HPDE6-E6E7 (cell line): Measurements from ENCODE around the gene P2RY12.
A peak's percentile ranks its signal among the peaks of the same experiment; 100 is the strongest.

Experiments used
- DNase-seq: peaks from one replicate; pipeline ENCODE4 v3.0.0; 2011; ENCODE audit warnings: missing footprints; ENCODE audit errors: extremely low spot score

Gene P2RY12

DNA sequence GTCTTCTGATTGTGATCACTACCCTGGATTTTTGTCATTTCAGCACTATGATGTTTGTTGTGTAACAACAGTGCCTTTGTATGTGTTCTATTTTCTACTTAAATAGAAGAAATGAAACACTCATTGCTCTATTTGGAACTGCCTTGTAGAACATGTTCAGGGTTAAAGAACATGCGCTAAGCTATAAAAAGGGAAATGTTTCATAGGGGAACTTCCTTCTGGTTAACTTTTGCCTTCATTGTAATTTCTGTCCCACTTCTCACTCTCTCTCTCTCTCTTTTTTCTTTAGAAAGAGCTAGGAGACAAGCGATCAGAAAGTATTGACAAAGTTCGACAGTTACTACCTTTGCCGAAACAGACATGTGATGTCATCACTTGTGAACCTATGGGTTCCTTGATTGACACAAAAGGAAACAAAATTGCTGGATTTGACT, at the start of gene P2RY12:
P2RY12 (minus strand) TSS at position 13 of the 434 bp plus-strand sequence. CDS start 45,908 bp downstream, outside the sequence.
- DNase-seq: no peak

DNA sequence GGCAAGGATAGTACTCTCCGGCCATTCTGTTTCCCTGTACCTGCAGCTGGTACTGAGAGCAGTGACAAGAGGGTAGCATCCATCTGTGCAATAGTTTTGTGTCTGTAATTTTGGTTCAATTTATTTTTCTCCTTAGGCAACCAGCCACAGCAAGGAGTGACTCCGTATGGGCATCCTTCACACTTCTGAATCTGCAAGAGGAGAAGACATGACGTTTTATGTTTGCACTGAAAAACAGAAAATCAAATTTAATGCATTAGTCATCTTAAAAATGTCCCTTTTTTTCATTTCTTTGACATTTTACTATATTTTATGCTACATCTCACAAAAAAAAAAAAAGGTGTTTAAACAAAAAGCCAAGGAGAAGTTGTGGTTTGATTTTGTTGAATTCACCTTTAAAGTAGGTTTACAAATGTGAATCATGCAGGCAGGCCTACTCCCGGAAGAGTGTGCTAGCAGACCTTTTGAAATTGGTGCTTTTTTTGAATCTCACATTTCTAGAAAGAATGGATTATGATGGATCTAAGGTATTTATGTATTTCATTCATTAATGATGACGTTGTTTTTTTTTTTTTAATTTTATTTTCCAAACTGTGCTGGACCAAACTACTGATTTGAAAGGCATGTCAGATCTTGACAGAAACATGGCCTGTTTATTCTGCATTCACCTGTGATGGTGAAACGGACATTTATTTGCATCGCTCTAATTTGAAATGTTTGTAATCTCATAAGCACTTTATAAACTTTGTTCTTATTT, 48.2 kb upstream of the P2RY12 start:
- no peak for DNase-seq

DNA sequence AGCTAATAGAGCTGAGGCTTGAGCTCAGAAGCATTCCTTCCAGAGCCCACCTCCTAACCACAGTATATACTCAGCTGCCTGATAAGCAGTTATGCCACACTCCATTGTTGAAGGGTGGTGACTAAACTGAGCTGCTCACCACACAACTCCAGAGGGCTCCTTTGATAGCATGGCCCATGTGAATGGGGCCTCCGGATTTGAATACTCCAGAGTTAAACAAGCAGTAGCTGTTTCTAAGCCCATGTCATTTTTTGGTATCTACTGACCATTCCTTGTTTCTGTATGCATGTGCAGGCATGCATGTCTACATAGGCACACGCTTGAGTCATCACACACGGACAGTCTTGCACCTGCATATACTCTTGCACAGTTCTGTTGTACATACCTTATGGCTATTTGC, 47.4 kb upstream of the P2RY12 start:
- peak; percentile 62 for DNase-seq

DNA sequence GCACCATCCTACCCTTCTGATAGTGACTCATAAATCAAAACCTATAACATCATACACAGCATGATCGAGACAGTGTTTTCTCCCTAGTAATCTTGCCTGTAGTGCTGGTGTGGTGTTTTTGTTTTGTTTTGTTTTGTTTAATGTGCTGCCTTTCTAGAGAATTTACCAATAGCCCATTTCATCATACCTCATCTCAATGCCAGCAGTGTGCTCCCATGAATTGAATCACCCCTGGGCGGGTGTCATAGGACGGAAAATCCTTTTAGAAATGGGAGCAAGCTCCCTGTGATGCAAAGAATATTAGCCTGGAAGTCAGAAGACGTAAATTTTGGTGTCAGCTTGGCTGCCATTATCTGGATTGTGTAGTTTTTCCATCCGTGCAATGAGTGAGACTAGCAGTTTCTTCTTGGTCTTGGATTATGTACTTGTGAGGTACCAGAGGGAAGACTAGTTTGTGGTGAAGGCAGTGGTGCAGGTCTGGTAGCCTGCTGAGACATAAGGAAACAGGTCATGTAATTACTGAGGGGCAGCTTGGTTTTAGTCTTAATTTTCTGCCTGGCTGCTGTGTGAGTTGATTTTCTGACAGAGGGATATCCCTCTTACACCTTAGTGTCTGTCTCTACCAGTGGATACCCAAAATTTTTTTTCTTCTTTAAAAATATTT, 46.4 kb upstream of the P2RY12 start:
- no peak for DNase-seq

DNA sequence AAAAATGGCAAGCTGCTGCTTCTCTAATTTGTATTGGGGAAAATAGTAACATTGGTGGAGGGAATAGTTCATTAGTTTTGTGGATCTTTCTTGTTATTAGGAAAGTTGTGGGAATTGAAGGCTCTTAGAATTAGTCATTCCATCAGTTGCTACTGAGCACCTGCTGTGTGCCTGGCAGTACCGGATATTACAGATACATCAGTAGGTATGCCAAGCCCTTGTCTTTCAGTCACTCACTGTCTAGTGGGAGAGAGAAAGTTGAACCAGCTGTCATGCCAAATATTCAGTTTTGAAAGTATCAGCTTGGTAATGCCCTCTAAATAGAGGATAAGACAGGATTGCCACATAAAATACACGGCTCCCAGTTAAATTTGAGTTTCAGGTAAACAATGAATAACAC, 43.8 kb upstream of the P2RY12 start:
- no peak for DNase-seq

DNA sequence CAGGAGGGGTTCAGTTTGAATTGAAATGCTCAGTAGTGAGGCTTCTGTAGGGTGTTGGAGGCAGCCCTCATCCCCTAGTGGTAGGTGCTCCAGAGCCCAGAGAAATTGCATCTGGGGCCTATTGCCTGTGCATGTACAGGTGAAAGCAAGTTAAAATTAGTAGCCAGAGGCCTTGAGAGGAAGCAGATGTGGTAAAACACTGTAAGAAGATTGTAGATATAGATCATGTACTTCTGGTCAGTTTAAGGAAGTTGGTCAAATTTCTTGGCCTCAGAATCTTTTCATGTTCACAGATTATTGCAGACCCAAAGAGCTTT, 41.7 kb upstream of the P2RY12 start:
- DNase-seq: no peak

DNA sequence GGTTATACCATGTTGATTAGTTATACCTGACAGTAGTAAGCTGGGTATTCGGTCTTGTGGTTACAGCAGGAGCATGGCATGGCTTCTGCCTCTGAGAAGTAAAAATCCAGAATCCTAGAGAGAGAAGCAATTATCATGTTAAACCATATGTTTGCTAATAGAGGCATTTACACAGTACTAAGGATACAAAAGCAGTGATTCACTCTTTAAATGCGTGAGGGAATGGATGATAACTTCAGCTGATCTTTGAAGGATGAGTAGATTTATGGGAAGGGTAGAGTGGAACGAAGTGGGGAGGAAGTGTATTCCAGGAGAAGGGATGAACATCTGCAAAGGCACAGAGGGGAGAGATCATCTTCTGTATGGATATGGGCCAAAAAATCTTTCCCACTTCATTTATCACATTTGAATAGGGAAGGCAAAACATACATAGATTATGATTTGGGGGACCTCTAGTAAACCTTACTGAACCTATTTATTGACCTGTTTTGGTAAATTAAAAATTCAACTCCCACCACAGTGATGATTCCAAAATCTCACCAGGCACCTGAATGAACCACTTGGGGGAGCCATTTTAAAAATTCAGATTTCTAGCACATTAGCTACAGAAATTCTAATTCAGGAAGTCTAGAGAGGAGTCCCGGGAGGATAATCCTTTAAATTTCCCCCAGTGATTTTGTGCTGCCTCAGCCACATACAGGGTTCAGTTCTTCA, 41.2 kb upstream of the P2RY12 start:
- DNase-seq: no peak

DNA sequence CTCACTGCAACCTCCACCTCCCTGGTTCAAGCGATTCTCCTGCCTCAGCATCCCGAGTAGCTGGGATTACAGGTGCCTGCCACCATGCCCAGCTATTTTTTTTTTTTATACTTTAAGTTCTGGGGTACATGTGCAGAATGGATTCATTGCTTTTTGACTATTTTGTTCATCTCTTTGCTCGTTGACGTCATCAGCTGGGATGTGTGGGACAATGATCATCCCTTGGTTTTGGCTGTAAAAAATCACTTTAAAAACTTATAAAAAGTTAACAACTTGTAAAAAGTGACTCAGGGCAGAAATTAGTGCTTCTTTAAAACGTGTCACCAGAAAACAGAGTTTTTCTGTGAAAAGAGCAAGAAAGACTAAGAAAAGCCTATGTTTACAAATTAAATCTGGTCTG, 38.5 kb upstream of the P2RY12 start:
- no peak for DNase-seq

DNA sequence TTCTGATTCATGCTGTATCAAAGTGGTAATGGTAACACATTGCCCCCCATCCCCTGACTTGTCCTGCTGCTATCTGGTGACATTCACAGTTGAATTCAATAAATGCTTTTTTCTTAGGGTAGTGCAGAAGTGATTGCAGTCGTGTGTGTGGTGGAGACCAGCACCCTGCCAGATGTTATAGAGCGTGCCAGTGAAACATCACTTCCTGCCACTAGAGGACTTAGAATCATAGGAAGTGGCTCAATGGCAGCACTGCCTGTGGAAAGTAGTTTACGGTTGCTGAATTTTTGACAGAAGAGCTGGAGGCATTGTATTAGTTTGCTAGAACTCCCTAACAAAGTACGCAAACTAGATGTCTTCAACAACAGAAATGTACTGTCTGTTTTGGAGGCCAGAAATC, 37.4 kb upstream of the P2RY12 start:
- no peak for DNase-seq

DNA sequence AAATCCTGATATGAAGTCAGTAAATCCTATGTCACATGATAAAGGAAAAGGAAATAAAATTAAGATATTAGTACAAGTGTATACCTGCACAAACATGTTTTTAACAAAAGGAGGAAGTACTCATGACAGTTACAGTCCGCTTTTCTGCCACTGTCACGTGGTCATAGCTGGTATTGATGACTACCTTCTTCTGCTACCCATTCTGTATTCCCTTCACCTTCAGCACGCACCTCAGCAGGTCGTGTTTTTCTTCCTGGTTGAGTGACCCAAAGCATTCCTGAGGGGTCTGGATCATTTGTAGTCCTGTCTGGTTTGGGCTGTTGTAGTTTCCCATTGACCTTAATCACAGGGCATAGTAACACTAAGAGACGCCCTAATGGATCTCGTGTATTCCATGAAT, 35.3 kb upstream of the P2RY12 start:
- no peak for DNase-seq

DNA sequence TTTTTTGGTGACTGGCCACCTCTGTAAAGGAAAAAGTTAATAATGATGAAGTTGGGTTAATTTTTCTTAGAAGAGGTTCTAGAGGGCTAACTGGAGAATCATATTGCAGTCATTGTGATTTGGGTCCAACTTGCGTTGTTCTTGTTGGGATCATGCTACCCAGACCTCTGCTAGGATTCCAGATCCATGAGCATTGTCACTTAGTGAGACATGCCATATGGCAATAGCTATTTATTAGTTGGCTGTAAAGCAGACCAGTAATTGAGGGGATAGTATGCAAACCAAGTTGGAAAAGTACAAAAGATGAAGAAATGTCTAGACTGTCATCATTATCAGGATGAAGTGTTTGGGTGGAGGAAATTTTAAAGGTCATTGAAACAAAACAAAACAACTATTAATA, 30.7 kb upstream of the P2RY12 start:
- no peak for DNase-seq

DNA sequence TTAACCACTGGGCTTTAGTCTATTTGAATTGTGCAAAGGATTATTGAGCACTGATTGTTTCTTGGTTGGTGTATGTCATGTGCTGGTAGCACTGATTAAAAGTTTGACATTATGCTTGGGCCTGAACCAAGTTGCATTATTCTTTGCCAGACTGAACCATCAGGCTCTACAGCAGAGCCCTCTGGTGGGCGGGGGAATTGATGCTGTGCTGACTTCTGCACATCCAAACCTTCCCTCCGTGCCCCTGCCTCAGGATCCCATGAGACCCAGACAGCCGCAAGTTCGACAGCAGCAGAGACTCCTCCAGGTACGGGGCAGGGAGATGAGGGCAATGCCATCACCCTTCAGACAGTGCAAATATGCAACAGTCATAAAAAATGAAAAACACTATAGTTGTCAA, 28.4 kb upstream of the P2RY12 start:
- DNase-seq: no peak

DNA sequence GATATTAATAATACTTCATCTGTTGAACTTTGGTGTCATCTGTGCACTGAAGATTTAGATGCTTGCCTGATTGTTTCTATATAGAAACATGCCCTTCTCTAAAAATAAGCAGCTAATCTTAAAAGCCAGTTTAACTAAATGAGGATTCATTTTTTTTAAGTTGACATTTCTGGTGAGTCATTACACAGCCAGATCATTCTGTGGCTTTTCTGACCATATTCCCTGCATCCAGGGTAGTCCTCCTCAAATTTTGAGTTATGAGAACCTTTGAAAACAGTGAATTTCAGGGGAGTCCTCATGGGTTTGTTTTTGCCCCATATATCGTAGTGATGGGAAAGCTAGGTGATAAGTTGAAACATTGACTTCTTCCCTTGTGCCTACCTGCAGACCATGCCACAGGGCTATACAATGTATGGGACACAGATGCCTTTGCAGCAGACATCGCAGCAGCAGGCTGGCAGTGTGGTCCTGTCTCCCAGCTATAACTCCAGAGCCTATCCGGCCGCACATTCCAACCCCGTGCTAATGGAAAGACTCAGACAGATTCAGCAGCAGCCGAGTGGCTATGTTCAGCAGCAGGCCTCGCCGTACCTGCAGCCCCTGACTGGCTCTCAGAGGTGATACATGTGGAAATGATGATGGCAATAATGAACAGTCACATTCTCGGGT, 26.5 kb upstream of the P2RY12 start:
- DNase-seq: no peak

DNA sequence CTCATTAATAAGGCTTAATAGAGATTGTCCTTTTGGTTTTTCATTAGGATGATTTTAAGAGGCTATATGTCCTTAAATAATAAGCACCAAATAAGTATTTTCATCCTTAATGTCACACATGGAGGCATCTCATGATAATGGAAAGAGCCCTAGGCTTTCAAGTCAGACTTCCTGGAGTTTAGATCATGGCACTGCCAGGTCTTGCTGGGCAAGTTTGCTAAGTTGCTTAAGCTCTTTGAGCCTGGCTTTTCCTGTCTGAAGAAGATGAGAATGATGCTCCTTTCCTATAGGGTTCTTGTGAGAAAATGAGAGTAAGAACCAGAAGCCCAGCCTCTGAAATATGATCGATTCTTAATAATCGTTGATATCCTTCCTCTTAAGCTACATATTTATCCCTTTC, 23.4 kb upstream of the P2RY12 start:
- DNase-seq: no peak

DNA sequence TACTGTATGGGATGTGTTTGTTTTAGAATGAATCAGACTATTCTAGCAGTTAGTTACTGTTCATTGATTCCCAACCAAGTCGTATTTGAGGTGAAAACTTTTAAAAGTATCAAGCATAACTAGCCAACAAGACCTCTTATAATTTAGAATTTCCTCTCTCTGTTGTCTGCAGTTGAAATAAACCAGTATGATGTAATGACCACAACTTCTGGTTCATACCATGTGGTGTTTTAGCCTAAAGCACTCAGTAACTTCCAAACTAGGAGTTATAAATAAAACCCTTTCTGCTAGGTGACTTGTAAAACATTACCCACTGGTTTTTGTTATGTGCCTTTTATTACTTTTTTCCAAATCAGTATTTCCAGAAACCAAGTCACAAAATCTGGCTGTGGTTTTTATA, 19.8 kb upstream of the P2RY12 start:
- DNase-seq: no peak

DNA sequence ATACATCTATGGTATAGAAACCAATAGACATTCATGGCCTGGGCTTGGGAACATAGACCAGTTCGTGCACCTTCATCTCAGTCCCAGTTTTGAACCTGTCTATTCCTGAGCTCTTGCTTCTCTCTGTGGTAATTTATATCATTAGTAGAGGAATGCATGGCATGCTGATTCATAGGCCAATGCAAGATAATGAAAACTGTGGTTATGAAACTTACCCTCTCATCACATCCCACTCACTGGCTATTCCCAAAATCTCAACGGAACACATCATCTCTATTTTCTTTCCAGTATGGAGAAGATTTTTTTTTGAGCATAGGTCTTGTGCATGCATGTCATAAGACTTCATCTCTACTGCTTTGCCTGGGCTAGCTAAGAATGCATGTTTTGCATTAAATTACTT, 18.7 kb upstream of the P2RY12 start:
- no peak for DNase-seq

DNA sequence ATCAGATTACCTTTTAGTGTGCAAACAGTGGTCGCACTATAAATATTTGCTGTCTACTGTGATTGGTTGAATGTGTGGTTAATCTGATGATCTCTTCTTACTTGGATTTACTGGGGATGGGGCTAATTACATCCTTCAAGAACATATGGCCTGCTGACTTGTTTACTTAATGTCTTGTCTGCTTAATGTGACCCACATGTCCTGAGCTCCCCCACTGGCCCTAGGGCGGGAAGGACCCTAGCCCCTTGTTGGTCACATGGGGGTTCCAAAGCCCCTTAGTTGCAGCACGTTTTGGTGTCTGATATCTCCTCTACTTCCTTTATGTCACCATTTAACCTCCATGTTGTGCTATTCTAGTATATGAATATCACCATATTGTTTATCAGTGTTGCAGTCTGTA, 17.8 kb upstream of the P2RY12 start:
- DNase-seq: no peak

DNA sequence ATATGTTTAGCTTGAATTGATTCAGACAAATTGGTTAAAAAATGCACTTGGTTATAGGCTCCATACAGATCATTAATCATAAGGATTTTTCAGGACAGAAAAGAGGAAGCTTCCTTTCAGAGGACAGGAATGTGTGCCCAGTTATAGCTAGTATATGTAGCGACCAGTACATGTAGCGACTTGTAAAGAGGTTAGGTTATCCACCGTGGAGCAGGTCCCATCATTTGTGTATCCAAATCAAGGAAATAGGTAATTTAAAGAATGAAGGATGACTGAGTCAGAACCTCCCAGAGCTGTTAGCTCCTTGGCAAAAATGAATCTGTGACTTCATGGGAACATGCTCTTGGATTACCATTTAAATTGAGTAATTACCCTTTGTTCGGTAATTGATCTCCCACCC, 15.8 kb upstream of the P2RY12 start:
- DNase-seq: no peak

DNA sequence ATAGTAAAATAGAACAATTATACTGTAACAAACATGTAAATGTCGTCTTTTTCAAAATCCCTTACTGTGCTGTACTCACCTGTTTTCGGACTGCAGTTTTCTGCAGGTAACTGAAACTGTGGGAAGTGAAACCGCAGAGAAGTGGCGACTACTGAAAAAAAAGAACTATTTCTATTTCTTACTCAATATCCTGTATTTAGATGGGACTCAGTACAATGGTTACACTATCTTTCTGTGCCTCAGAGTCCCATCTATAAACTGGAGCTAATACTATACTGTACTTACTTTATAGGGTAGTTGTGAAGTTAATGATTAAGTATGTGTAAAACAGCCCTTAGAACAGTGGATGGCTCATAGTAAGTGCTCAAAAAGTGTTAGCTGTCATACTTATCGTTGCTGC, 14.3 kb upstream of the P2RY12 start:
- DNase-seq: no peak

DNA sequence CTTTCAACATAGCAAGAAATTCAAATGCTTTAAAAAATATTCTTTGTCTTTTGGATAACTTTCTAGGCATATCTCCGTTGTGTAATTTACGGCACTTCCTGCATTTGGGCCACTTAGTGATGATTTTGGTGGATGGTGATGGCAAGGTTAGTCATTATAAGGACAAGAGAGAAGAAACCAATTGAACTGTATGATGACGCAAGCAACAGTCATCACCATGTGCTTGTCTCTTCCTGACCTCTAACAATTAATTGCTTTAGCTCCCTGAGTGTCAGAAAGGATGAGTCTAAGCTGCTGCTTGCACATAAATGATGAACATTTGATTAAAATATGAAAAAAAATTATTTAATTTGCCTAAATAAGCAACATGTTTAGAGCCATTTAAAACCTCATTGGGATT, 11.3 kb upstream of the P2RY12 start:
- peak; percentile 40 for DNase-seq

DNA sequence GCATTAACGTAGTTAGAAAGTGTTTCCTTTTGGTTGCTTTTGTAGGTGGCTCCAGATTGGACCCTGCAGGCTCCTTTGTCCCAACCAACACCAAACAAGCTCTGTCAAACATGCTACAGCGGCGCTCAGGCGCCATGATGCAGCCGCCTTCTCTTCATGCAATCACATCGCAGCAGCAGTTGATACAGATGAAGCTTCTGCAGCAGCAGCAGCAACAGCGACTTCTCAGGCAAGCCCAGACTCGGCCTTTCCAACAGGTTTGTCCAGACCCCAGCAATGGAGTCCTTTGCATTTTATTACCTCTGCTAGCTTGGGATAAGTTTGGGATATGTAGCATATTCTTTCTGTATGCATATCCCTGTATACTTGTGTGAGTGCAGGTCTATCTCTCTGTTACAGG, 10.1 kb upstream of the P2RY12 start:
- DNase-seq: peak; percentile 17

DNA sequence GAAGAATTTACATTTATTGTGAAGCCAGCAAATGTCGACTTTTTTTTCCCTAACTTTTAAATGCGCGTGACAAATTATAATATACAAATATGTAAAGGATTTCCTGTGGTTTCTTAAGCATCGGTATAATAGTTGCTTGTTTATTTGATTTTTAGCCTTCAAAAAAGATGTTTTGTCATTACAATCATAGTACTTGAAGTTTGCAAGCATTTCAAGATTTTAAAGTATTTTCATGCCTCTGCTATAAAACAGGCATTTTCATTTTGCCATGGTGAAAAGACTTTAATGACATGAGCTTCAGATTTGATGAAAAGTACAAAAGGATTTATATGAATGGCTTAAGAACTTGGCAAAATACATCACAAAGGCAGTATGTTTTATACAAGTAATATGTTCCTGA, 9.4 kb upstream of the P2RY12 start:
- DNase-seq: no peak
